ENCODE results near the gene DENND1A. TPM values are rescaled to one million over a fixed set of nuclear protein-coding genes. Genes with fewer than 3 reads are reported as not detected.

Gene DENND1A
- total and polyA plus RNA-seq, 11 donors = 9.8 to 24.0 (median 14.7) TPM

DNA sequence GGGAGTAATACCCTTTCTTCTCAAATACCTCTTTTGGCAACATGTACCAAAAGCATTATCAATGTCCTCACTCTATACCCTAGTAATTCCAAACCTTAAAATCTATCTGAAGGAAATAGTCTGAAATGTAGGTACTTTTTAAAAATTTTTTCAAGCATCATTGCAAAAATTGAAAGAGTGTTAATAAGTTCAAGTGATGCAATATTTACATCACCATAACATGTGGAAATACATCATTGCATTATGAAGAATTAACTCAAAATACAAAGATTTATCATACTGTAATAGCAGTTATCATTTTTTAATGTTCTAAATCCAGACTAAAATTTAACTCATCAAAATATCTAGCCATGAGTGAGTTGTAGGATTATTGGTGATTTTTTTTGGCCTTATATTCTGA lies 123.1 kb downstream of the DENND1A start:
- H3K27ac ChIP-seq = no peak overlapping the region
- no peaks in the 10 kb centered on the region for H3K4me1 ChIP-seq
- H3K27me3 ChIP-seq = no peaks in the 10 kb centered on the region
- ATAC-seq (no peak), DNase-seq (no peak)
- H3K36me3 ChIP-seq = no peaks in the 10 kb centered on the region
- no peaks in the 10 kb centered on the region for H3K9me3 ChIP-seq
- intact Hi-C loops (cut with DNase I) = no loop called here
- no peak for TF ChIP-seq POLR2A (IDR thresholded peaks at IDR 0.05)
- TF ChIP-seq, protein P1, sequence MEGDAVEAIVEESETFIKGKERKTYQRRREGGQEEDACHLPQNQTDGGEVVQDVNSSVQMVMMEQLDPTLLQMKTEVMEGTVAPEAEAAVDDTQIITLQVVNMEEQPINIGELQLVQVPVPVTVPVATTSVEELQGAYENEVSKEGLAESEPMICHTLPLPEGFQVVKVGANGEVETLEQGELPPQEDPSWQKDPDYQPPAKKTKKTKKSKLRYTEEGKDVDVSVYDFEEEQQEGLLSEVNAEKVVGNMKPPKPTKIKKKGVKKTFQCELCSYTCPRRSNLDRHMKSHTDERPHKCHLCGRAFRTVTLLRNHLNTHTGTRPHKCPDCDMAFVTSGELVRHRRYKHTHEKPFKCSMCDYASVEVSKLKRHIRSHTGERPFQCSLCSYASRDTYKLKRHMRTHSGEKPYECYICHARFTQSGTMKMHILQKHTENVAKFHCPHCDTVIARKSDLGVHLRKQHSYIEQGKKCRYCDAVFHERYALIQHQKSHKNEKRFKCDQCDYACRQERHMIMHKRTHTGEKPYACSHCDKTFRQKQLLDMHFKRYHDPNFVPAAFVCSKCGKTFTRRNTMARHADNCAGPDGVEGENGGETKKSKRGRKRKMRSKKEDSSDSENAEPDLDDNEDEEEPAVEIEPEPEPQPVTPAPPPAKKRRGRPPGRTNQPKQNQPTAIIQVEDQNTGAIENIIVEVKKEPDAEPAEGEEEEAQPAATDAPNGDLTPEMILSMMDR (IDR thresholded peaks at IDR 0.05) = no peak
- H3K4me3 ChIP-seq = no peak overlapping the region

DNA sequence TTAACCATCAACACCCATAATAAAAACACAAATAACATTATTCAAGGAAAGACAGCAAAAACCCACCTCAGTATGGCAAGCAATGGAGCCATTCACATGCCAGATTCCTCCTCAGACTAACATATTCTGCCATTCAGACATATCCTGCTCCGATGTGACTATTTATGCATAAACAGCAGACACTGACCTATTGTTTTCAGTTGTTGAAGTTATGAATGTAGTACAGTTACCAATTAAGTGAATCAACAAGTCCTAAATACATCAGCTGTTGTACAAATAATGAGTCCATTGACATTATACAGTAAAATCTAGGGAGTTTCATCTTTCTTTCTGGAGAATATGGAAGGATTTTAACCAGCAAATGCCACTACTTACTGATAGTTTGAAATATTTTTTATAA lies 131.7 kb downstream of the DENND1A start:
- ATAC-seq = no peak
- H3K9me3 ChIP-seq = no peaks in the 10 kb centered on the region
- H3K27ac ChIP-seq = no peak overlapping the region
- peaks cover 0 to 14% (median 0%) of the 10 kb centered on the region in 12 donors for H3K4me1 ChIP-seq
- intact Hi-C loops (cut with DNase I) = no loop called here
- 79 to 86% (median 85%) methylated on average over 1 of the region's 1 CpG for WGBS, 4 donors
- no peak overlapping the region for H3K4me3 ChIP-seq
- TF ChIP-seq, protein P1 (IDR thresholded peaks at IDR 0.05) = no peak
- TF ChIP-seq POLR2A (IDR thresholded peaks at IDR 0.05) = no peak
- no peak for DNase-seq
- no peaks in the 10 kb centered on the region for H3K36me3 ChIP-seq
- no peaks in the 10 kb centered on the region for H3K27me3 ChIP-seq

DNA sequence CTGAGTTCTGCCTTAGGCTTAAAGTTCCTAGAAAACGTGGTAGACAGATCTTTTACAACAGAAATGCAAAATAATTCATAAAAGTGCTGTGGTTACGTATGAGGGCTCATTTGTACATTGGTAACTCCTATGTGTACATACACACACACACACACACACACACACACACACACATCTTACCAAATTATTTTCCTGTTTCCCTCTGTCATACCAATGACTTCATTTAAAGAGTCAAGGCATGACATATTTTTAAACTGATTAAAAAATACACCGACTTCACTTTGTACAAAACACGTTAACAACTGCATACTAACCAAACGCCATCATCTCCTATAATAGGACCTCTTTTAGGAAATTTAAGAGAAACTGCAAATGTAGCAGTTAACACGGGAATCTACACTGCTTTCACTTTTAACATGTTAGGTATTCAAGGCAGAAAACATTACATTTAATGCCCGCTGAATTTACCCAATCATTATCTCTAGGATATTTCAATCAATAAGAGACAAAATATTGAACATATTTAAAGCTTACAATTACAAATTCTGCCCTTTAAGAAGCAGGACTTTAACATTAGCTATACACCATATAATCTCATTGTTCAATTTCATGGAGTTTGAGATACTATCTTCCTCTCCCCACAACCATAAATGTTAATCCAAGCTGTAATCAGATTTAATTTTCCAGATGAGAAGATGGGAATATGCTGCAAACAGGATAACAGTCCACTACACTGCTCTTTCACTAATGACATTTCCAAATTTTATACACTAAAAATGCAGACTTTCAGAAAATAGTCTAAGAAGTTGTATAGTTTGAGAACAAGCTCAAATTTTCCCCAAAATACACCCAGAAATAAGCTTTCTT lies 133.1 kb downstream of the DENND1A start:
- intact Hi-C loops (cut with DNase I) = no loop called here
- no peak overlapping the region for H3K27ac ChIP-seq
- no peaks in the 10 kb centered on the region for H3K27me3 ChIP-seq

DNA sequence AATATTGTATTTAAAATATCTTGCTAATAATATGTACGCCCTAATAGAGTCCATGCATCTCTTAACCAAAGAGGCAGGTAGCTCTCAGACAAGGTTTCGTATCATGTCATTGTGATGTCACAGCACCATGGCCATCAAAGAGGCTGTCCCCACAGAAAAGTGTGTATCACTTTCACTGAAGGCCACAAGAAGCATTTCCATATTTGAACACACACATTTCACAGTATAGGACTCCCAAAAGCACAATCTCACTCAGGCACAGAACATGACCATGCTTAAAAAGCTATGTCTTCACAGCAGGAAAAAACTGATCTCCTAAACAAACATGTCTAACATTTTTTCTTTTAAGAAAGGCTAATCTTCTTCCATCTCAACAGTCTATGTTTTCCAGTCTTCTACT lies 133.8 kb downstream of the DENND1A start:
- ATAC-seq (no peak), DNase-seq (no peak)
- Histone ChIP-seq H3K9me3 (no peaks in the 10 kb centered on the region), H3K27ac (no peak overlapping the region), H3K27me3 (no peaks in the 10 kb centered on the region), H3K4me1 (peaks cover 0 to 11% (median 0%) of the 10 kb centered on the region in 12 donors), H3K4me3 (no peak overlapping the region), H3K36me3 (no peaks in the 10 kb centered on the region)
- TF ChIP-seq POLR2A (IDR thresholded peaks at IDR 0.05) = no peak
- TF ChIP-seq, protein P1 (IDR thresholded peaks at IDR 0.05) = no peak
- 97 to 98% (median 98%) methylated on average over 2 of the region's 2 CpGs for WGBS, 4 donors
- intact Hi-C loops (cut with DNase I) = no loop called here

More for the DNA sequence above, 133.1 kb downstream of the DENND1A start:
- no peak for ATAC-seq
- TF ChIP-seq POLR2A (IDR thresholded peaks at IDR 0.05) = no peak
- TF ChIP-seq, protein P1 (IDR thresholded peaks at IDR 0.05) = no peak
- Histone ChIP-seq H3K36me3 (no peaks in the 10 kb centered on the region), H3K4me1 (peaks cover 0 to 14% (median 0%) of the 10 kb centered on the region in 12 donors), H3K9me3 (no peaks in the 10 kb centered on the region), H3K4me3 (no peak overlapping the region)
- 73 to 83% (median 80%) methylated on average over 7 of the region's 7 CpGs for WGBS, 4 donors
- no peak for DNase-seq

All from heart left ventricle (tissue), 16 donors.